Esophagus squamous epithelium (tissue), 4 donors: ENCODE measurements around the gene EHD4.

Experiments
- POLR2A ChIP-seq, 4 donors: fragments of 450-650 bp; IDR thresholded peaks; one replicate each; pipeline ENCODE4 v1.6.1; 2017; ENCODE audit warnings: antibody characterized with exemption in 4 of 4, mild to moderate bottlenecking in 4 of 4, moderate library complexity in 3 of 4
- TF ChIP-seq, protein P1 (sequence below), 6 experiments: fragments of 450-650 bp in 4 of 6; fragments of 200-600 bp in 2 of 6; sonication (generic) in 2 of 6; IDR thresholded peaks; one replicate each; pipeline ENCODE4 v1.5.1; 2016 to 2019; ENCODE audit warnings: antibody characterized with exemption in 6 of 6, mild to moderate bottlenecking in 4 of 6, moderate library complexity in 4 of 6

DNA sequence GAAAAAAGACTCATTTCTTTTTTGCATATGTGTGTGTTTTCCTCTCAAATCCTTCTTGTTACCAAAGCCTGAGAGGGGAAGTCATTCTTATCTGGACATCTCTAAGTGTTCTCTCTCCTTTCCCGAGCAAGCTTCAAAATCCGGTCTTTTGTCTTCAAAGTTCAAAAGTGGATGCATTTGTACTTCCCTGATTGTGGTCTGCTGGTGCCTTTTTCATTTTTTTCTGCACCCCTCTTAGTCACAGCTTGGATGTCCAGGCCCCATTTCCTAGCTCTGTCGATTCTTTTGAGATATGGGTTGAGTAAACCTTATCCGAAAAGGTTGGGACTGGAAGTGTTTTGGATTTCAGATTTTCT lies 34.8 kb downstream of the EHD4 start:
- TF ChIP-seq, protein P1, sequence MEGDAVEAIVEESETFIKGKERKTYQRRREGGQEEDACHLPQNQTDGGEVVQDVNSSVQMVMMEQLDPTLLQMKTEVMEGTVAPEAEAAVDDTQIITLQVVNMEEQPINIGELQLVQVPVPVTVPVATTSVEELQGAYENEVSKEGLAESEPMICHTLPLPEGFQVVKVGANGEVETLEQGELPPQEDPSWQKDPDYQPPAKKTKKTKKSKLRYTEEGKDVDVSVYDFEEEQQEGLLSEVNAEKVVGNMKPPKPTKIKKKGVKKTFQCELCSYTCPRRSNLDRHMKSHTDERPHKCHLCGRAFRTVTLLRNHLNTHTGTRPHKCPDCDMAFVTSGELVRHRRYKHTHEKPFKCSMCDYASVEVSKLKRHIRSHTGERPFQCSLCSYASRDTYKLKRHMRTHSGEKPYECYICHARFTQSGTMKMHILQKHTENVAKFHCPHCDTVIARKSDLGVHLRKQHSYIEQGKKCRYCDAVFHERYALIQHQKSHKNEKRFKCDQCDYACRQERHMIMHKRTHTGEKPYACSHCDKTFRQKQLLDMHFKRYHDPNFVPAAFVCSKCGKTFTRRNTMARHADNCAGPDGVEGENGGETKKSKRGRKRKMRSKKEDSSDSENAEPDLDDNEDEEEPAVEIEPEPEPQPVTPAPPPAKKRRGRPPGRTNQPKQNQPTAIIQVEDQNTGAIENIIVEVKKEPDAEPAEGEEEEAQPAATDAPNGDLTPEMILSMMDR (IDR thresholded peaks at IDR 0.05), result no peak
- no peak for TF ChIP-seq POLR2A (IDR thresholded peaks at IDR 0.05)
